Uterus (tissue), 4 donors: ENCODE measurements around the gene RHOC. TPM values are rescaled to one million over a fixed set of nuclear protein-coding genes. Genes with fewer than 3 reads are reported as not detected.
"Not testable (repeated sequence)": the region's sequence is repeated elsewhere in the genome, so short reads cannot be mapped to it uniquely, and the experiment has no call there.

Experiments
- DNase-seq, 2 donors: peaks; one replicate each; pipeline ENCODE4 v3.0.0-alpha.2; 2019 to 2020
- H3K27ac ChIP-seq, 2 donors: fragments of 200-600 bp; sonication (generic); 1 replicate in 1 of 2; 2 replicates in 1 of 2; pipeline ENCODE4 v1.5.1; 2016 to 2018
- H3K27me3 ChIP-seq, 2 donors: fragments of 200-600 bp; sonication (generic); one replicate each; pipeline ENCODE4 v1.5.1; 2018 to 2019; ENCODE audit warnings: control low read depth in 1 of 2
- H3K36me3 ChIP-seq, 2 donors: fragments of 200-600 bp; sonication (generic); one replicate each; pipeline ENCODE4 v1.5.1; 2019; ENCODE audit warnings: control low read depth in 1 of 2
- H3K4me1 ChIP-seq, 2 donors: fragments of 200-600 bp; sonication (generic); one replicate each; pipeline ENCODE4 v1.5.1; 2018 to 2019; ENCODE audit warnings: control low read depth in 1 of 2
- H3K4me3 ChIP-seq, 2 donors: fragments of 200-600 bp; sonication (generic); 1 replicate in 1 of 2; 2 replicates in 1 of 2; pipeline ENCODE4 v1.5.1; 2018 to 2019; ENCODE audit warnings: mild to moderate bottlenecking in 1 of 2
- H3K9me3 ChIP-seq, 2 donors: fragments of 200-600 bp; sonication (generic); one replicate each; pipeline ENCODE4 v1.5.1; 2019; ENCODE audit warnings: control low read depth in 1 of 2
- POLR2A ChIP-seq, 2 donors: fragments of 450-650 bp; IDR thresholded peaks; one replicate each; pipeline ENCODE4 v1.6.1; 2016; ENCODE audit warnings: antibody characterized with exemption in 2 of 2, mild to moderate bottlenecking in 1 of 2, moderate library complexity in 1 of 2
- intact Hi-C: fragments of 100-400 bp; cut with DNase I; formaldehyde crosslinking; loops from one replicate; pipeline ENCODE4 v1.15.1; 2023; ENCODE audit warnings: low total_unique reads
- total RNA-seq, 4 donors: library from RNA; depleted of rRNA in 3 of 4; stranded (reverse); fragments of >200 nt in 3 of 4; gene quantifications; one replicate each; pipeline versions ENCODE4 v1.1.0 to v1.2.4, GENCODE V29; 2014 to 2023
- TF ChIP-seq, protein P1 (sequence below), 4 experiments: fragments of 200-600 bp in 2 of 4; fragments of 450-650 bp in 2 of 4; sonication (generic) in 2 of 4; IDR thresholded peaks; one replicate each; pipeline ENCODE4 v1.5.1; 2016 to 2019; ENCODE audit warnings: antibody characterized with exemption in 4 of 4, mild to moderate bottlenecking in 2 of 4, moderate library complexity in 1 of 4
- donor health status: DM: yes; HTN: yes; CAD: no.

RHOC gene
- total RNA-seq, 4 donors from 2014 or later: 176 to 314 (median 279) TPM

DNA sequence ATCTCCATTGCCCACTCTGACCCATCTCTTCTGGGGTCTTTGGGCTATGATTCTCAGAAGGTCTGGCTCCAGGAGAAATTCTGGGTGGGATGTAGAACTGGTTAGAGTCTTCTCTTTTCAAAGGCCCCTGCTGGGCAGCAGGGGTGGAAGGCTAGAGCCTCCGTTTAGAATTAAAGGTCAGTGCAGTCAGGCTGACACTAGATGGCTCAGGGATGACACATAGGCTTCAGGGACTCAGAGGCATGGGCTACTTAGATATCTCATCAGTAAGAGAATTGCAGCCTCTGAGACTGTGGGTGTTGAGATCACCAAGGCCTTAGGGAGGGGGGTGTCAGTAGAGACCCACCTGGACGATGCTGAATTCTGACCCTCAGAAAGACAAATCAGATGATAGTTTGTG, 20.8 kb upstream of the RHOC start:
- TF ChIP-seq, protein P1, sequence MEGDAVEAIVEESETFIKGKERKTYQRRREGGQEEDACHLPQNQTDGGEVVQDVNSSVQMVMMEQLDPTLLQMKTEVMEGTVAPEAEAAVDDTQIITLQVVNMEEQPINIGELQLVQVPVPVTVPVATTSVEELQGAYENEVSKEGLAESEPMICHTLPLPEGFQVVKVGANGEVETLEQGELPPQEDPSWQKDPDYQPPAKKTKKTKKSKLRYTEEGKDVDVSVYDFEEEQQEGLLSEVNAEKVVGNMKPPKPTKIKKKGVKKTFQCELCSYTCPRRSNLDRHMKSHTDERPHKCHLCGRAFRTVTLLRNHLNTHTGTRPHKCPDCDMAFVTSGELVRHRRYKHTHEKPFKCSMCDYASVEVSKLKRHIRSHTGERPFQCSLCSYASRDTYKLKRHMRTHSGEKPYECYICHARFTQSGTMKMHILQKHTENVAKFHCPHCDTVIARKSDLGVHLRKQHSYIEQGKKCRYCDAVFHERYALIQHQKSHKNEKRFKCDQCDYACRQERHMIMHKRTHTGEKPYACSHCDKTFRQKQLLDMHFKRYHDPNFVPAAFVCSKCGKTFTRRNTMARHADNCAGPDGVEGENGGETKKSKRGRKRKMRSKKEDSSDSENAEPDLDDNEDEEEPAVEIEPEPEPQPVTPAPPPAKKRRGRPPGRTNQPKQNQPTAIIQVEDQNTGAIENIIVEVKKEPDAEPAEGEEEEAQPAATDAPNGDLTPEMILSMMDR (IDR thresholded peaks at IDR 0.05): no peak
- no peak for TF ChIP-seq POLR2A (IDR thresholded peaks at IDR 0.05)
- Histone ChIP-seq H3K27me3 (no peaks in the 10 kb centered on the region), H3K27ac (no peak overlapping the region), H3K4me3 (no peak overlapping the region), H3K4me1 (peaks cover 0 to 5% of the 10 kb centered on the region in 2 donors), H3K36me3 (no peaks in the 10 kb centered on the region), H3K9me3 (no peaks in the 10 kb centered on the region)
- intact Hi-C loops: no loop called here
- DNase-seq: no peak

DNA sequence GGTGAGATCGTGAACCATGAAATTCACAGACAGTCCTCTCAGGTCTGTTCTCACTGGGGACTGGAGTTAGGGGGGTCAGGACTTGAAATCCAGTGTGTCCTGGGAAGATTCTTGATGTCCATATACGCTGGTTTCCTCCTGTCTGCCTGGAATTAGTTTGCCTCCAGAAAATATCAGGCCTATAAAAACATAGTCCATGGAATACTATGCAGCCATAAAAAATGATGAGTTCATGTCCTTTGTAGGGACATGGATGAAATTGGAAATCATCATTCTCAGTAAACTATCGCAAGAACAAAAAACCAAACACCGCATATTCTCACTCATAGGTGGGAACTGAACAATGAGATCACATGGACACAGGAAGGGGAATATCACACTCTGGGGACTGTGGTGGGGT, 17.3 kb upstream of the RHOC start:
- H3K27ac ChIP-seq, DNase-seq, H3K4me1 ChIP-seq, H3K9me3 ChIP-seq, H3K36me3 ChIP-seq, intact Hi-C loops, H3K27me3 ChIP-seq, H3K4me3 ChIP-seq: not testable (repeated sequence)

DNA sequence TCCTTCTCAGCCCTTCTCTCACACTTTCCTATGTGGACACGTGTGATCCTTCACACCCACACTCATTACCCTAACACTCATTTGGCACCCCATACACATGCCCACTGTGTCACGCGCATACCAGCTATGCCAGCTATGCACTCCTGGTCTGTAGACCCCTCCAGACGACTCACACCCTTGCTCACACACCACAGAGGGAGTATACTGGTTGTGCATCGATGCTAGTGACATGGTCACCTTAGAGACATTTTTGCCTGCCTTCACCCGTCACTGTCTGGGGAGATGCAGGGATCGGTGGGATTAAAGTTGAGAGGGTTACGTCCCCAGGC, 16.5 kb upstream of the RHOC start:
- Histone ChIP-seq H3K27ac (peak overlapping the region in 1 of 2 donors; percentile 74), H3K27me3 (no peaks in the 10 kb centered on the region), H3K9me3 (no peaks in the 10 kb centered on the region), H3K4me3 (no peak overlapping the region), H3K36me3 (no peaks in the 10 kb centered on the region), H3K4me1 (peaks cover 0 to 6% of the 10 kb centered on the region in 2 donors)
- DNase-seq: no peak
- no peak for TF ChIP-seq POLR2A (IDR thresholded peaks at IDR 0.05)
- TF ChIP-seq, protein P1 (IDR thresholded peaks at IDR 0.05): no peak
- intact Hi-C loops: no loop called here

DNA sequence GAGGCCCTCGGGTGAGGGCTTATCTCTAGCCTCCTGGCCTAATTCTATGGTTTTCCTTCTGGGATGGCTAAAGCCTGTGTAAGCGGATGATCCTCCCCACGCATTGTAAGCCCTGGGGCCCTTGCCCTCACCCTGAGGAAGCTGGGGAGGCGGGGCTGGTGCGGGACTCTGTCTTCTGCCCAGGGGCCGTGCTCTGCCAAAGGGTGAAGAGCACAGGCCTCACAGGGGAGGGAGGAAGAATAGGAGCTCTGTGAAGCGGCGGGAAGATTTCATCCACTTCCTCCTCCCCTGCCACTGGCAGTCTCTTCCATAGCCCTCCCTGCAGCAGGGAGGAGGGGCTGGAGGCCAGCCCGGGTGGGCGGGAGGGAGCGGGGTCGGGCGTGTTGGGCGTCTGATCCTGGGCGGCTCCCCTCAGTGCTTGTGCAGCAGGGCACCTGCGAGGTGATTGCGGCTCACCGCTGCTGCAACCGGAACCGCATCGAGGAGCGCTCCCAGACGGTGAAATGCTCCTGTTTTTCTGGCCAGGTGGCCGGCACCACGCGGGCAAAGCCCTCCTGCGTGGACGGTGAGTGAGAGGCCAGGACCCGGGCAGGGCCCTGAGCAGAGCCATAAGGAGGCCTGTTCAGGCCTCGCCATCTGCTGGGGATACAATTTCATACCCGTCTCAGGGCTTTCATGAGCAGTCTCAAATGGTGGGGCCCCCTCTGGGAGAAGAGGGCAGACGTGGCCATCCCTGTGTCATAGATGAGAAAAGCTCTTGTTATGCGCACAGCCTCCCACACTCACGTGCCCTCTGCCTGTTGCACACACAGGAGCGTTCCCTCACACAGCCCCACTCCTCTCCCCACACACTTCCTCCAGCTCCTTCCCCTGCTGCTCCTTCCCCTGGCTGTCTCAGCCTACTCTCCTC, 15.9 kb upstream of the RHOC start:
- Histone ChIP-seq H3K27ac (peak overlapping the region; percentile 16 to 74), H3K36me3 (no peaks in the 10 kb centered on the region), H3K27me3 (no peaks in the 10 kb centered on the region), H3K9me3 (no peaks in the 10 kb centered on the region), H3K4me1 (peaks cover 0 to 6% of the 10 kb centered on the region in 2 donors), H3K4me3 (peak overlapping the region in 1 of 2 donors; percentile 23)
- DNase-seq: peak; percentile 49 to 56
- intact Hi-C loops: no loop called here
- TF ChIP-seq, protein P1 (IDR thresholded peaks at IDR 0.05): no peak
- no peak for TF ChIP-seq POLR2A (IDR thresholded peaks at IDR 0.05)

DNA sequence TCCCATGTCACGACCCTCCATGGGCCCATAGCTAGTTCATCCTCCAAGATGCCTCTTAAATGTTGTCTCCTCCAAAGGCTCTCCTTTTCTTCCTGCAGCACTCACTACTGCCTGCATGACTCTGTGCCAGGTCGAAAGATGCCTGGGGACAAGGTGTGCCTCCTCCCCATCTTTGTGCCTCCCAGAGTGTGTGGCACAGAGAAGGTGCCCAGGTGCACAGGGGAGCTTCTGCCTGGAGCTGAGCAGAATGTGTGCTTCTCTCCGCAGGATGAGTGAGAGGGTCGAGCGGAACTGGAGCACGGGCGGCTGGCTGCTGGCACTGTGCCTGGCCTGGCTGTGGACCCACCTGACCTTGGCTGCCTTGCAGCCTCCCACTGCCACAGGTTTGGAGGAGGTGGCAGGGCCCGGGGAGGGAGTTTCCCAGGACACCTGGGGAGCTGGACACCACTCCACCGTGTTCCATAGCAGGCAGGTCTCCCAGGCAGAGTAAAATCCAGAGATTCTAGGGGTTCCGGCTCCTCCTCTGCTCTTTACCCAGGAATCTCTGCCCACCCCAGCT, 15.1 kb upstream of the RHOC start:
- Histone ChIP-seq H3K36me3 (no peaks in the 10 kb centered on the region), H3K27ac (peak overlapping the region; percentile 16 to 74), H3K4me3 (no peak overlapping the region), H3K9me3 (no peaks in the 10 kb centered on the region), H3K4me1 (peaks cover 0 to 6% of the 10 kb centered on the region in 2 donors), H3K27me3 (no peaks in the 10 kb centered on the region)
- intact Hi-C loops: no loop called here
- DNase-seq: no peak
- TF ChIP-seq, protein P1 (IDR thresholded peaks at IDR 0.05): no peak

DNA sequence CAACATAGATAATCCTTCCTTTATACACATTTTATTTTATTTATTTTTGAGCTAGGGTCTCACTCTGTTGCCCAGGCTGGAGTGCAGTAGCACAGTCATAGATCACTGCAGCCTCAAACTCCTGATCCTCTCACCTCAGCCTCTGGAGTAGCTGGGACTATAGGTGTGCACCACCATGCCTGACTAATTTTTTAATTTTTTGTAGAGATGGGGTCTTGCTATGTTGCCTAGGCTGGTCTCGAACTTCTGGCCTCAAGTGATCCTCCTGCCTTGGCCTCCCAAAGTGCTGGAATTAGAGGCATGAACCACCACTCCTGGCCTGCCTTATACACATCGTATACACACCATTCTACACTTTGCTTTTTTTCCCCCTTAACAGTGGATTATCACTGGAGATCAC, 14.4 kb upstream of the RHOC start:
- H3K4me3 ChIP-seq, H3K36me3 ChIP-seq, intact Hi-C loops, H3K9me3 ChIP-seq, H3K27me3 ChIP-seq, H3K27ac ChIP-seq, H3K4me1 ChIP-seq, DNase-seq: not testable (repeated sequence)
